Occipital lobe (tissue), 2 donors: ENCODE data around the gene STK25. TPM values are rescaled to one million over a fixed set of nuclear protein-coding genes. Genes with fewer than 3 reads are reported as not detected.
"Not testable (repeated sequence)": the region's sequence is repeated elsewhere in the genome, so short reads cannot be mapped to it uniquely, and the experiment has no call there.

Experiments
- DNase-seq: peaks from one replicate; lab custom pipeline; 2025; lab: John Stamatoyannopoulos, UW
- total RNA-seq: library from RNA; depleted of rRNA; stranded (reverse); fragments of >200 nt; gene quantifications from one replicate; pipeline ENCODE4 v1.2.3, GENCODE V29; 2014

The STK25 gene
- total RNA-seq, 1 donor from 2014 or later = 160 TPM

DNA sequence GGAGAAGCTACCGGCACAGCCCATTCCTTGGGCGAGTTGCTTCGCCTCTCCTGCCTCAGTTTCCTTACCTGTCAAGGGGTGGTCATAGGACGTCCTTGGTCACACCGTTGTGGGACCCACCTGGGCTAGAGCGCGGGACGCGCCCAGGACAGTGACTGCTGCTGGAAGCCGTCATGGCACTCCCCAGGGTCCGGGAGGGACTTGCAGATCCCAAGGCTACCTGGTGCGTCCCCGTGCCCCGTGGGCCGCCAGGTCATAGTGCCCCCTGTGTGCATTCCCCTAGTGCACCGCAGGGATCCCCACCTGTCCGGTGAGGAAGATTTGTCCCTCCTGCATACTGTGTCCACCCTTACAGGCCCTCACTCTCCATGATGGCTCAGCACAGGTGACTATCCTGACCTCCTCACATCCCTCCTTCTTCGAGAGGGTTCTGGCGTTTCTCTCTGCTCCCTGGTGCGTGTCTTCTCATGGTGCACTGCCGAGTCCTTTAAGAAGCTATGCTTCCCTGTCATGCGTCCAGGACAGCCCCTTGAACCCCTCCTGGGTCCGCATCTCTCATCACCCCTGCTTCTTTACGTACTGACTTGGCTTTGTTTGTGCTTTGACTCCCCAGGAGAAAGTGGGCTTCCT, 886 bp upstream of the STK25 start:
- no peak for DNase-seq

DNA sequence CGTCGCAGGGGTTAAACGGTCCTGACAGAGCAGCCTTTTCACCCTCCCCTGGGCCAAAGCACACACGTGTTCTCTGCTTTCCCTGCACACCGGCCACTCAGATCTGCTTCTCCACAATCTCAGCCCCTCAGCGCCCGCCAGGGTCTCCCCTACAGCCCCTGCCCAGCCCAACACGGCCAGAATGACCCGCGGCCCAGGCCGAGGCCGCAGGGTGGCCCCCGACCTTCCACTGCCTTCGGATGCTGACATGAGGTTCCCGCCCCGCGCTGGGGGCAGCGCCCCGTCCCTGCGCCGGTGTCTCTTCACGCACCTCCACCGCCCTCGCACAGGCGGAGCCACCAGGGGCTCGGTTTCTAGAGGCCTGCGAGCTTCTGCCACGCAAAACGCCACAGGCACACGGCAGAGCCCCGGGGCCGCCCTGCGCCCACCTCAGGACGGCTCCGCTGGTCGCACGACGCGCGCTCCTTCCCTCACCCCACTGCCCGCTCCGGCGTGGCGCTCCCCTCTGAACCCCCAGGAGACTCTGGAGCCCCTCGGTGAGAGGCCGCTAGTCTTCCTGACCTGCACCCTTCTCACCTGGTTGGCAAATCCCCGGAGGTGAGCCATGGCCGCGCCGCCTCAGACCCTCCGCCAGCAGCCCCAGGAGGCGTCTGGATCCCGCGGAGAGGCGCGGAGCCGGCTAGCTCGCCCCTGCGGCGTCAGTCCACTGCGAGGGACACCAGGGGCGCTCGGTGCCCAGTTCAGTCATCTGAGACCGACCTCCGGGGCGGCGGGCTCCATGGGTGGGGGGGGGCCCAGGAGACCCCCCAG, 749 bp downstream of the STK25 start:
- no peak for DNase-seq

DNA sequence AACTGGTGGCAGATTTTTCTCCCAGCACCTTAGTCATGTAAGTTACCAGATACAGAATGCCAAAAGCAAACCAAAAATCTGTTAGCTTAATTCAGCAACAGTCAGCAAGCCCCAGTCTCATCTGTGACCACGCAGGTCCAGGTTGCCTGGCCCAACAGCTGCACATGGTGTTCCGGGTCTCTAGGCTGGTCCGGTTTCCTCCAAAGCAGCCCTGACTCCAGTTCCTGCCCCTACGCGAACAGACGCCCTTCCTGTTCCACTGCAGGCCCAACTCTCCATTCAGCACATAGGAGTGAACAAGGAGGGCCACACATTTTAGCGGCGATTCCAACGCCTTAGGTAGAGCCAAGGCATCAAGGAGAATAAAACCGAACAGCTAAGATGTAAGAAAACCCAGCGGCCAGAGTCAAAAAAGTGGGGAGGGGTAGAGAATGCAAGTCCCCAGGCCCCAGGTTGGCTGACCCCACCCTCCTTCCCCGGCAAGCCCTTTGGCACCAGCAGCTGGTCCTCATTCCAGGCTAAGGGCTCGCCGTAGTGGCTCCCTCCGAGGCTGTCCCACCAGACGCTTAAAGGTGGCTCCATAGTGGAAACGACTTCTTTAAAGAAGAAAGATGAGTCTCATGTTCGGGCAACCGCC, 1.5 kb downstream of the STK25 start:
- DNase-seq = no peak

DNA sequence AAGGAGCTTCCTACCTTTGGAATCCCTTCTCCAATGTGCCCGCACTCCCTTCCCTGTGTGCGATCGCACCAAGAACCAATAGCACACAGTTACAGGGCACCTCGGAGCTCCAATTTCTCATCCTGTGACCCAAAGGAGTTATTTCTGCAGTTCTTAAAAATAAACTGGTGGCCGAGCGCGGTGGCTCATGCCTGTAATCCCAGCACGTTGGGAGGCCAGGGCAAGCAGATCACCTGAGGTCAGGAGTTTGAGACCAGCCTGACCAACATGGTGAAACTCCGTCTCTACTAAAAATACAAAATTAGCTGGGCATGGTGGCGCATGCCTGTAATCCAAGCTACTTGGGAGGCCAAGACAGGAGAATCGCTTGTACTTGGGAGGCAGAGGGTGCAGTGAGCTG, 2.1 kb downstream of the STK25 start:
- DNase-seq = not testable (repeated sequence)

DNA sequence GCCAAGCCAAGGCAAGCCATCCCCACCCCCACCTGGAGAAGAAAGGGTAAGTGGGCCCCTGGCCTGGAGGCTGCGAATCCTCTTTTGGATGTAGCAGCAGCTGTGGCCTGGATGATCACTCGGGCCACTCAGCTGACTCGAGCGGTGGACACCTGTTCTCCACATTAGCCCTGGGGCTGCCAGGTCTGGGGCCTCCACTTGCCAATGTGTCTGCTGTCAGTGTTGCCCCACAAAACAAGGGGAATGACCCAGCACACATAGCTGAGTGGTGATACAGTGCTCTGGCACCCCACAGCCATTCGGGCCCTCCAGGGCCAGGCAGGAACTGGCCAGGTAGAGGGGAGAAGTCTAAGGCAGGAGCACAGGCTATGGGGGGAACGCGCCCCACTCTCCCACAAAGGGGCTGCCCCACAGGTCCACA, 2.6 kb downstream of the STK25 start:
- DNase-seq = no peak

DNA sequence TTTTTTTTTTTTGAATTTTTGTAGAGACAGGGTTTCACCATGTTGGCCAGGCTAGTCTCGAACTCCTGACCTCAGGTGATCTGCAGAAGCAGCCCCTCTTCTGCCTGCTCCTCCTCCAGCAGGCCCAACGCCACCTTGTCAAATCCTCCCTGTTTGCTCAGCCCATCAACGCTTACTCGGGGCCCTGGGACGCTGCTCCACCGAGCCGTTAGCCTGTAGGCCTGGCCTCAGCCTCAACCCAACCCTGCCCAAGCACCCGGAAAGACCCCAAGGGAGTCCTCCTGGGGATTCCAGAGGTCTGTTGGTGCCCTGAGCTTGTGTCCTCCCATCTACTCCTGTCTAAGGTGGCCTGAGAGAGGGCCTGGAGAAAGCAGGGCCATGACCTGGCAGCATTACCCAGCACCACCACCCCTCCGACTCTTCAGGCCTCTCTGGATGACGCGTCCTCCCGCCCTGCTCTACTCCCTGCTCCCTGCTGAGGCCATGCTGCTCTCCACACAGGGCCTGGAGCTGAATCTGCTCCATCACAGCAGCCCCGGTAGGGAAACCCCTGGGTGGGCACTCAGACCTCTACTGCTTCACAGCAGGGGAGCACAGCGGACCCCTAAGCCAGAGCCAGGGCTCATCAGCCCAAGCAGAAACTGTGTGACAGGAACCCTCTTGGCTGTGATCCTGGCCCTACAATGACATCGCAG, 3.2 kb downstream of the STK25 start:
- no peak for DNase-seq

DNA sequence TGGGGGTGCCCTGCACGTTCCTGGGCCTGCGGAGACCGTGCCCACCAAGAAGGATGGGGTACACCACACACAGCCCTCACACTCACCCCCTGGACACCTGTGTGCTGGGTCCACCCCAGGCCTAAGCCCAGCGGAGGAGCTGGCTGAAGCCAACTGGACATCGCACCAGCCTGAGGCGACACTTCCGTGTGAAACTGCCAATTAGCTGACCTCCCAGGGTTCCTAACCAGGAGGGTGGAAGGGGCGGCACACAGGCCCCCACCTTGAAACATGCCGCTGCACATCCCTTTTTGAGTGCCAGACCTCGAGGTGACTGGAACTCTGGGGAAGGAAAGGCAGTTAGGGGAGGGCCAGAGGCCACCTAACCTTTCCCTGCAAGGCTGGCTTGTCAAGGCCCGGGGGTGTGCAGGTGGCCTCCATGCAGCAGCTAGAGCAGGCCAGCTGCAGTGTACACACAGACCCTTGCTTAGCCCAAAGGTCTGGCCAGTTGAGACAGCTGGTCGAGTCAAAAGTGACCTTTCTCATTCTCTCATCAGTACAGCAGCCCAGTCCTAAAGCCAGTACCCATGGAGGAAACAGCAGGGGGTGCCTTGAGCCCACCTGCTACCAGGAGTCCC, 4.5 kb downstream of the STK25 start:
- DNase-seq = no peak

DNA sequence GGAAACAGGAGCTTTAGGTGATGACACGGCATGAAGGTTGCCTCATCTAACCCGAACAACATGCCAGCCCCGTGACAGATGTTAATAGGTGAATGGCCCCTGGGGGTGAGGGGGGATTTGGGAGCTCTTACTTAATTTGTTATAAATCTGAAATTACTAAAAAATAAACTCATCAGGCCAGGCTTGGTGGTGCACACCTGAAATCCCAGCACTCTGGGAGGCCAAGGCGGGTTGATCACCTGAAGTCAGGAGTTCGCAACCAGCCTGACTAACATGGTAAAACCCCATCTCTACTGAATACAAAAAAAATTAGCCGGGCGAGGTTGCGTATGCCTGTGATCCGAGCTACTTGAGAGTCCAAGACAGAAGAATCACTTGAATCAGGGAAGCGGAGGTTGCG, 6.1 kb downstream of the STK25 start:
- no peak for DNase-seq

DNA sequence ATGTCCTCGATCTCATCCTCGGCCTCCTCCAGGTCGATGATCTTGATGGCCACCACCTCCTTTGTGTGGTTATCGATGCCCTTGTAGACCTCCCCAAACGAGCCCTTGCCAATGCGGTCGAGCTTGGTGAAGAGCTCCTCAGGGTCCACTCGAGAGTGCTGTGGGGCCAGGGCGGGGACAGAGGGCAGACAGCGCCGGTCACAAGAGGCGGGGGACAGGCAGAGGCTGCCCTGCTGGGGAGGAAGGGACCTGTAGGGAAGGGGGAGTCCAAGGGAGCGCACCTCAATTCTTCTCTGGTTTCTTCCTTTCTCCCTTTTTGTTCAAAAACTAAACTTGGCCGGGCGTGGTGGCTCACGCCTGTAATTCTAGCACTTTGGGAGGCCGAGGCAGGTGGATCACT, 6.8 kb downstream of the STK25 start:
- DNase-seq = no peak

DNA sequence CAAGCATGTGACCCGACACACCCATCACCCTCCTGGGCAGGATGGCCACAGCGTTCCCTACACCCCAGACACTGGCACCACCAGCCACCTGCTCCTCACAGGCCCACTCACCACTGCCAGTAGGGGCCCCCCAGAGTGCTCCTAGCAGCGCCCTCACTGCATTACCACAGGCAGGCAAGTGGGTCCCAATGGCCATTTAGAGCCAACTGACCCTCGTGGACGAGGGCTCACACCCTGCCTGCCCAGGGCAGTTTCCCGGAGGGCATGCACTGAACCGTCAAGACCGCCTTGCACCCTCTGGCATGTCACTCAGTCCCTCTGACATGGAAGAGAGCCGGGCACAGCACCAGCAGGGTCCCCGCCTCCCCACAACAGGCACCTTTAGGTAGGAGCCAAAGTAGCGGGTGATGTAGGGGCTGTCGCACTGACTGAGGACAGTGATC, 7.3 kb downstream of the STK25 start:
- no peak for DNase-seq

DNA sequence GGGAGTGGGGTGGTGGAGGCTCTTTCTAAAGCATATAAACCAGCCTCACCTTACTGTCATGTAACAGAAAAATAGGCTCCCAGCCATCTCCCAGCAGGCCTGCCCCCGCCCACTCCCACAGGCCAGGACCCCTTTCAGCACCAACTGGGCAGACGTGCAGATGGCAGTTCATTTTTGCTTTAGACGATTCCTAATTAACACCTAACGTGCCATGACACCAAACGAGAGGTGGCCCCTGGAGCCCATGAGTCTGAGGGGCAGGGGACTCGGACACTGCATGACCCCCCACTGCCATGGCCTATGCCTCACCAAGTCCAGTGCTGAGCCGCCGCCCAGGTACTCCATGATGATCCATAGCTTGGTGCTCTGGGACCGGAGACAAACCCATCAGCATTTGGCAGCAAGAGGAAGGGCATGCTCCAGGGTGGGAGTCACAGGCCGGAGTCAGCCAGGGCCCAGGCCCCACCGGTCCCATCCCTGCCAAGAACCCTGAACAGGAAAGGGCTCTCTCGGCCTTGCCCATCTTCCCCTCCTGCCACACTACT, 7.9 kb downstream of the STK25 start:
- DNase-seq = no peak

DNA sequence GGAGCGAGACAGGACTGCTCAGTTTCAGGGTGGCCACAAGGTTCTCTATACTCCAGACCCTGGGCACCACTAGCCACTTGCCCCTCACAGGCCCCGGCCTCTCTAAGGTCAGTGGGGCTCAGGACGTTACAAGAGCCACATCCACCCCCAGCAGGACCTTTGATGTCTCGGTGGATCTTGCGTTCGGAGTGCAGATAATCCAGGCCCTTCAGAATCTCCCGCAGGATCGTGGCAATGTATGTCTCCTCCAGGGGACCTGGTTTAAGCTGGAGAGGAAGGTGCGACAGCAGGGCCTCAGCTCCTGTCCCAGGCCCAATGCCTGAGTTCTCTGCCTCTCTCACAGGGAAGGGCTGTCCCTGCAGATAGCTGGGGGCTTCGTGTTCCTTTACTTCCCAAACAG, 8.4 kb downstream of the STK25 start:
- no peak for DNase-seq

DNA sequence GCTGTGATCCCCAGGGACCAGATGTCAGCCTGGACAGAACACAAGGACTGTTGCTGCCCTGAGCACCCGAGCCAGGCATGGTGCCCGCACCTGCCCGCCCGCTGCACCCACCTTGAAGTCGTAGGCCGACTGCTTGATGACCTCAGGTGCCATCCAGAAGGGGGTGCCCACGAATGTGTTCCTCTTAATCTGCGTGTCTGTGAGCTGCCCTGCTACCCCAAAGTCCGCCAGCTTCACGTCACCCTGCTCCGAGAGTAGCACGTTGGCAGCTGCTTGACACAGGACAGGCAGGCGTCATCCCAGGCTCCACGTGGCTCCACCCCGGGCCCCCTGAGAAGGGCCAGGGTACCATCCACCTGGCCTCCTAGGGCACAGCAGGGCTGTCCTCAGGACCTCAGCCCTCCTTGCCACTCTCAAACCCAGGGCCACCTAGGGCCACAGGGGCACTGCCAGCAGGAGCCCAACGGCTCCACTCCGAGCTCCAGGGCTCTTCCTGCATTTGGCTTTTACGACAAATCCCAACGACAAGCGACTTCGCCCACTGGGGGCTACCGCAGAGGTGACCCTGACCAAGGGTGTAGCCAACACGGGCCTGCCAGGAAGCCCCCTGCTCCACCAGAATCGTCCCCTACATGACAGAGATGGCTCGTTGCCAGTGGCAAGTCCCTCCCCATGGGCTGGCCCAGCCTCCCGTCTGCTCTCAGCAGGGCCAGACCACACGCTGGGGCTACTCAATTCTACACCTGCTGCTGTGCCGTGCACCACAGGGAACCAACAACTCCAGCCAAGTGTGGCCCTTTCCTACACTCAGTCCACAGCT, 9.0 kb downstream of the STK25 start:
- DNase-seq = no peak

DNA sequence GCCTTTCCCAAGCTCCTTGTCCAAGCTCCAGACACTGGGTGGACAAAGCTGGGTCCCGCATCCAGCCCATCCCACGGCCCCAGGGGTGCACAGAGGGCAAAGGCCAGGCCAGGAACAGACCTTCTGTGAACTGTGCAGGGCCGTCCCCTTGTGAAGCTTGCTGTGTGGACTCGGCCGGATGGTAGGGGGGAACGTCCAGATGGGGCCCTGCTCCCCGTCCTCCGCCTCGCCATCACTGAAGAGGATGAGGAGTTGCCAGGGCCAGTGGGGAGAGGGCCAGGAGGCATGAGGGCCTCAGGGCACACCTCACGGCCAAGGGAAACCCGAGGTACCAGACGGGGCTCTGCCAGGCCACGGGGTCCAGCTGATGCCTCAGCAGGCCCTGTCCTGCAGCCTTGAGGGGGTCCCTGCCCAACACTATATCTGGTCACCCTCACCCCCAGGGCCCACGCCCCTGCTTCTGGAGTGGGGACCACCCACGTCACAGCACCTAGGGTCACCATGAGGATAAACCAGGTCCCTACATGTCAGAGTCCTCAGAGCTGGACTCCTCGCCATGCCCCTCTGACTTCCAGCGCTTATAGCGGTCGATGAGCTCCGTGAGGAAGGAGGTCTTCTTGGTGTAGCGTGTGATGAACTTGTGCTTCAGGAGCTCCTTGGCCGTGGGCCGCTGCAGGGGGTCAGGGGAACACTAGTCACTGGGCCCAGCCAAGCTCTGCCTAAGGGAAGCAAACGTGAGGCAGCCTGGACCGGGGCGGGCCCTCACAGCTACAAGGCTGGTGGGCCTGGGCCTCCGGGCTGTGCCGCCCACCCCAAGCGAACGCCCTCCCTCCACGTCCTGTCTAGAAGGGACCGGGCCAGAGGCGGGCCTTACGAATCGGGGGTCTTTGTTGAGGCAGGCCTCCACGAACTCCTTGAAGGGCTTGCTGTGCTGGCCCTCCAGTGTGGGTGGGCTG, 10.0 kb downstream of the STK25 start:
- DNase-seq = no peak

DNA sequence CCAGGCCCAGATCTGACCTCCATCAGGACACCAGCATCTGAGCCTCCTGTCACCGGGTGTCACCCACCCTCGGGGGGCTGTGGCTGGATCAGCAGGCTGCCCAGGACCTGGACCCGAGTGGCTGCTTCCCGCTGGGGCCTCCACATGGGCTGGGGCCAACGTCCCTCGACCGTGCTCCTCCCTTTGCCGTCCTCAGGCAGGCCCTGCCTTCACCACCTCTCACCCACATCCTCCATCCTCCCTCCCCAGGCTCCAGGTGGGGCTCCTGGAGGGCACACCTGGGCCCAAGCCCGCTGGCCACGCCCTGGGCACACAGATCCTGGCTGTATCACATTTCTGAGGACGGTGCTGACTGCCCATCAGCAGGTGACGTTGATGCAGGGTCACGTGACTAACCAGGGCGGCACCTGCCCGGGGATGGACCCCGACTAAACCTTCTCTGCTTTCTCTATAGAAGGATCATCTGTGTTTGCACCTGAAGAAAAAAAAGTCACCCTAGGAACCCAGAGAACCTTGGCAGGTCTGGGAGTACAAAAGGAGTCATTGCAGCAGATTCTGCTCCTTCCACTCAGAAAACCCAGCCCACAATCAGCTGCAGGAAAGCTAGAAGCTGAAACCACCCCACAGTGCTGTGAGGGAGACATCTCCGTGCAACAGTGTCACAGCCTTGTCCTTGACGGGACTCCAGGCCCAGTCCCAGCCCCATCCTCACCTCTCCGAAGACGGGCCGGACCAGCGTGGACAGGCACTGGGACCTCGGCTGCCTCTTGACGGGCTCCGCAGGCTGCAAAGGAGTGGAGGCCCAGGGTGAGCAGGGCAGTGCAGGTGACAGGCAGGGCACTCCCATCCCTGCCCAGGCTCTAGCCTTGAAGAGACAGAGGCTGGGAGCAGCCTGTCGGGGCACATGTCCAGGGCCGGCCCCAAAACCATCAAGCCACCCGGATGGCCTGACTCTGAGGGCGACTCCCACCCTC, 11.2 kb downstream of the STK25 start:
- no peak for DNase-seq

DNA sequence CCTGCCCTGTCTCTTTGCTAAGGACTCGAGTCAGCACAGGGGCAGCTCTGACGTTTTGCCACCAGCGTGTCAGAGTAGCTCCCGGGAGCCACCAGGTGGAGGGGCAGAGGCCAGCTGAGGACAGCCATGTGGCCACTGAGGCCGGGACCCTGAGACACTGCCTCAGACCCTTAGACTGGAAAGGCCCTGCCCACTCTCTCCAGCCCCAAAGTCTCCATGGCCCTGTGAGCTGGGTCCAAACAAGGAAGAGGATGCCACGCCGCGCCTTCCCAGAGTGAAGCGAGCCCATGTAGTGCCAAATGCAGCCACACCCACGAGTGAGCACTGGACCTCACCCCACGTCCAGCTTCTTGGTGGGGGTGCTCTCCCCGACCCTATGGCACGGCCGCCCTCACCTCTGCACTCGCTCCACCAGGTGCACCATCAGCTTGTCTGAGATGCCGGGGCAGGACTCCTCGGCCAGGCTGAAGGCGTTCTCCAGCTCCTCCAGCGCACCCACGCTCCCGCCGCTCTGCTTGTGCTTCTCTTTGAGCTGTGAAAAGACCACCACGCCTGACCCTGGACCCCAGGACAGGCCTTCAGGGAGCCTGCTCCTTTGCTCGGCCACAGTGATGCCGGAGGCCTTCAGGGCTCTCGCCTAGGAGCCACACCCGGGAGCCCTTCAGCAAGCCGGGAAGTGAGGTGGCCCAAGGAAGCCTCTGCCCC, 12.2 kb downstream of the STK25 start:
- no peak for DNase-seq
